ENCODE measurements around the gene ZNF226.
"Not testable (repeated sequence)": the region's sequence is repeated elsewhere in the genome, so short reads cannot be mapped to it uniquely, and the experiment has no call there.

The ZNF226 gene

DNA sequence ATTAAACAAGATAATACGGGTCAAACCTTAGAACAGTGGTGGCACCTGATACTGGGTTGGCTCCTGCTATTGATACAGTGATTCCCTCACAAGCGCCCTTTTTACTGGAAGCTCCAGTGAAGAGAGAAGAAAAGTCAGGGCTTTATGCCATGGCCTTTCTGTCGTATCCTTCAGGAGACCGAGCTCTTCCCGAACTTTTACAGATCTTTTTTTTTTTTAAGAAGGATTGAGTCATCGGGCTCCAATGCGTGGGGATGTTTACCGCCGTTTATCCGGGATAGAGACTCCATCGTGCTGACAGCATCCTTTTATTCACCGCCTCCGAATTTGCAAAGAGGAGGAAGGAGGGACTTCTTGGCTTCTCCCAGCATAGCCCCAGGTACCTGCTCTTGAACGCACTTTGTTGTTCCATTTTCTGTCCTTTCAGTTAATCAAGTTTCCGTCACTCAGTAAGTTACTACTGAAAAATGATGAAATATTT lies 48.0 kb downstream of the ZNF226 start:
- DNase-seq: no peak

DNA sequence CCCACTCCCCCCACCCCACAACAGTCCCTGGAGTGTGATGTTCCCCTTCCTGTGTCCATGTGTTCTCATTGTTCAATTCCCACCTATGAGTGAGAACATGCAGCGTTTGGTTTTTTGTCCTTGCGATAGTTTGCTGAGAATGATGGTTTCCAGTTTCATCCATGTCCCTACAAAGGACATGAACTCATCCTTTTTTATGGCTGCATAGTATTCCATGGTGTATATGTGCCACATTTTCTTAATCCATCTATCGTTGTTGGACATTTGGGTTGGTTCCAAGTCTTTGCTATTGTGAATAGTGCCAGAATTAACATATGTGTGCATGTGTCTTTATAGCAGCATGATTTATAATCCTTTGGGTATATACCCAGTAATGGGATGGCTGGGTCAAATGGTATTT lies 55.0 kb downstream of the ZNF226 start:
- DNase-seq: not testable (repeated sequence)

DNA sequence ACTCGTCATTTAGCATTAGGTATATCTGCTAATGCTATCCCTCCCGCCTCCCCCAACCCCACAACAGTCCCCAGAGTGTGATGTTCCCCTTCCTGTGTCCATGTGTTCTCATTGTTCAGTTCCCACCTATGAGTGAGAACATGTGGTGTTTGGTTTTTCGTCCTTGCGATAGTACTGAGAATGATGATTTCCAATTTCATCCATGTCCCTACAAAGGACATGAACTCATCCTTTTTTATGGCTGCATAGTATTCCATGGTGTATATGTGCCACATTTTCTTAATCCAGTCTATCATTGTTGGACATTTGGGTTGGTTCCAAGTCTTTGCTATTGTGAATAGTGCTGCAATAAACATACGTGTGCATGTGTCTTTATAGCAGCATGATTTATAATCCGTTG lies 55.9 kb downstream of the ZNF226 start:
- DNase-seq: not testable (repeated sequence)

DNA sequence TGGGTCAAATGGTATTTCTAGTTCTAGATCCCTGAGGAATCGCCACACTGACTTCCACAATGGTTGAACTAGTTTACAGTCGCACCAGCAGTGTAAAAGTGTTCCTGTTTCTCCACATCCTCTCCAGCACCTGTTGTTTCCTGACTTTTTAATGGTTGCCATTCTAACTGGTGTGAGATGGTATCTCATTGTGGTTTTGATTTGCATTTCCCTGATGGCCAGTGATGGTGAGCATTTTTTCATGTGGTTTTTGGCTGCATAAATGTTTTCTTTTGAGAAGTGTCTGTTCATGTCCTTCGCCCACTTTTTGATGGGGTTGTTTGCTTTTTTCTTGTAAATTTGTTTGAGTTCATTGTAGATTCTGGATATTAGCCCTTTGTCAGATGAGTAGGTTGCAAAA lies 56.4 kb downstream of the ZNF226 start:
- DNase-seq: not testable (repeated sequence)

Measured in activated CD8-positive, alpha-beta memory T cell treated with anti-CD3 and anti-CD28 coated beads, Interleukin-2, amount 50 U/mL, for 48 hours (primary cell).